DMS 273 (cell line): Measurements from ENCODE around the gene PTBP1.
"Not testable (repeated sequence)": the region's sequence is repeated elsewhere in the genome, so short reads cannot be mapped to it uniquely, and the experiment has no call there.

Source experiments
- DNase-seq: peaks from one replicate; lab custom pipeline; 2025; ENCODE audit not compliant: unreplicated experiment; lab: John Stamatoyannopoulos, UW

Gene PTBP1

DNA sequence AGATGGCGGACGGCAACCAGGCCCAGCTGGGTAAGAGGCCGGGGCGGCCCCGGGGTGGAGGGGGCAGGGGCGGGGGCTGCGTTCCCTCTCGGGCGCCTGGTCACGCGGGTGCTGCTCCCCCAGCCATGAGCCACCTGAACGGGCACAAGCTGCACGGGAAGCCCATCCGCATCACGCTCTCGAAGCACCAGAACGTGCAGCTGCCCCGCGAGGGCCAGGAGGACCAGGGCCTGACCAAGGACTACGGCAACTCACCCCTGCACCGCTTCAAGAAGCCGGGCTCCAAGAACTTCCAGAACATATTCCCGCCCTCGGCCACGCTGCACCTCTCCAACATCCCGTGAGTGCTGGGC, 11.1 kb downstream of the PTBP1 start:
- DNase-seq = no peak

- no peak for DNase-seq
These were observed 13.0 kb downstream of the PTBP1 start for GRCh38 chr19:810077-810855.

DNA sequence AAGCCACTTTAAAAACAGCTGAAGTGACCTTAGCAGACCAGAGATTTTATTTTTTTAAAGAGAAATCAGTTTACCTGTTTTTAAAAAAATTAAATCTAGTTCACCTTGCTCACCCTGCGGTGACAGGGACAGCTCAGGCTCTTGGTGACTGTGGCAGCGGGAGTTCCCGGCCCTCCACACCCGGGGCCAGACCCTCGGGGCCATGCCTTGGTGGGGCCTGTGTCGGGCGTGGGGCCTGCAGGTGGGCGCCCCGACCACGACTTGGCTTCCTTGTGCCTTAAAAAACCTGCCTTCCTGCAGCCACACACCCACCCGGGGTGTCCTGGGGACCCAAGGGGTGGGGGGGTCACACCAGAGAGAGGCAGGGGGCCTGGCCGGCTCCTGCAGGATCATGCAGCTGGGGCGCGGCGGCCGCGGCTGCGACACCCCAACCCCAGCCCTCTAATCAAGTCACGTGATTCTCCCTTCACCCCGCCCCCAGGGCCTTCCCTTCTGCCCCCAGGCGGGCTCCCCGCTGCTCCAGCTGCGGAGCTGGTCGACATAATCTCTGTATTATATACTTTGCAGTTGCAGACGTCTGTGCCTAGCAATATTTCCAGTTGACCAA, 13.7 kb downstream of the PTBP1 start:
- no peak for DNase-seq

GRCh38 chr19:811506-812048, 14.3 kb downstream of the PTBP1 start:
- no peak for DNase-seq

GRCh38 chr19:812049-812746, 14.9 kb downstream of the PTBP1 start:
- DNase-seq = no peak

- no peak for DNase-seq
These were observed 15.5 kb downstream of the PTBP1 start for GRCh38 chr19:812747-813218.

GRCh38 chr19:813219-814151, 16.2 kb downstream of the PTBP1 start:
- DNase-seq = no peak

GRCh38 chr19:814152-815078, 17.2 kb downstream of the PTBP1 start:
- peak; percentile 58 for DNase-seq

GRCh38 chr19:815079-815774, 18.0 kb downstream of the PTBP1 start:
- DNase-seq = no peak

DNA sequence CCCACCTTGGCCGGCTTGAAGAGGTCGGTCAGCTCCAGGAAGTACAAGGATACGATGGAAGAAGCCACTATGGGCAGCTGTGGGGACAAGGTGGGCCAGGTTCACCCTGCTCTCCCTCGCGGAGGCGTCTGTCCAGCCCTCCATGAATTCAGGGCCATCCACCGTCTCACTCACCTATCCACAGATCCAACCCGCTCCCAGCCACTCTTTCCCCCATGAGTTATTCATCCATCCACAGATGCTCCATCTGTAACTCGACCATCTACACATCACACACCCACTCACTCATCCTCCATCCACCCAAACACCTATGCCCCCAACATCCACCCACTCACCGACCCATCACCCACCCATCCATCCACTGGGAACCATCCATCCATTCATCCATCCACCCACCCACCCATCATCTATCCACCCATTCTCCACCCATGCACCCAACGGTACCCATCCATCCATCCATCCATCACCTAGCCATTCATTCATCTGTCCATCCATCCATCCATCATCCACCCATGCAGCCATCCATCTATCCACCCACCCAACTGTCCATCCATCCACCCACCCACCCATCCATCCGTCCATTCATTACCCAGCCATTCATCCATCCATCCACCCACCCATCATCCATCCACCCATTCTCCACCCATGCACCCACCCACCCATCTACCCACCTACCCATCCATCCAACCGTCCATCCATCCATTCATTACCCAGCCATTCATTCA, 18.7 kb downstream of the PTBP1 start:
- no peak for DNase-seq

DNA sequence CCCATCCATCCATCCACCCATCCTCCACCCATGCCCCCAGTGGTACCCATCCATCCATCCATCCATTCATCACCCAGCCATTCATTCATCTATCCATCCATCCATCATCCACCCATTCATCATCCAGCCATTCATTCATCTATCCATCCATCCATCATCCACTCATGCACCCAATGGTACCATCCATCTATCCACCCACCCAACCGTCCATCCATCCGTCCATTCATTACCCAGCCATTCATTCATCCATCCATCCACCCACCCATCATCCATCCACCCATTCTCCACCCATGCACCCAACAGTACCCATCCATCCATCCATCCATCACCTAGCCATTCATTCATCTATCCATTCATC, 19.2 kb downstream of the PTBP1 start:
- no peak for DNase-seq

- DNase-seq = not testable (repeated sequence)
These were observed 23.0 kb downstream of the PTBP1 start for GRCh38 chr19:820212-820611.

DNA sequence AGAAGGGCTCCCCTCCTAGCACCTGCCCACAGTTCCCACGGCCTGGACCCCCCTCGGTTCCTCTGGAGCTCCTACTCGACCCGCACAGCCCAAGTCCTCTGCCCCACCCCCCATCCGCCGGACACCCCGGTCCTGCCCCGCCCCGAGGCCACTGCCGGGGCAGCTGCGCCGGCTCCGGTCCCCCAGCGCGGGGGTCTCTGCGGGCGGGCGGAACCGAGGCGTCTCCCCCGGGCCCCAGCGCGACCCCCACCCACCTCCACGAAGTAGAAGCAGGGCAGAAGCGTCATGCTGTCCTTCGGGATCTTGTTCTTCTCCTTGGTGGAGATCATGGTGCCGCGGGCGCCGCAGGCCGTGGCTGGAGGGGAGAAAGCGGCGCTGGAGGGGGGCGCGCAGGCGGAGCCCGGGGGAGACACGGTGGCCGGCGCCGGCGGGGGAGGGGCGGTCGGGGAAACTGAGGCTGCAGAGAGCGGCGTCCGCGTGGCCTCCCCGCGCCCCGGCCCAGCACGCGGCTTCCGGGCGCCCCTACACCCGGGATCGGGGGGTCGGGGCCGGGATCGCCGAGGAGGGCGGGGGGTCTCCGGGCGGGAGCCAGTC, 24.1 kb downstream of the PTBP1 start:
- no peak for DNase-seq

DNA sequence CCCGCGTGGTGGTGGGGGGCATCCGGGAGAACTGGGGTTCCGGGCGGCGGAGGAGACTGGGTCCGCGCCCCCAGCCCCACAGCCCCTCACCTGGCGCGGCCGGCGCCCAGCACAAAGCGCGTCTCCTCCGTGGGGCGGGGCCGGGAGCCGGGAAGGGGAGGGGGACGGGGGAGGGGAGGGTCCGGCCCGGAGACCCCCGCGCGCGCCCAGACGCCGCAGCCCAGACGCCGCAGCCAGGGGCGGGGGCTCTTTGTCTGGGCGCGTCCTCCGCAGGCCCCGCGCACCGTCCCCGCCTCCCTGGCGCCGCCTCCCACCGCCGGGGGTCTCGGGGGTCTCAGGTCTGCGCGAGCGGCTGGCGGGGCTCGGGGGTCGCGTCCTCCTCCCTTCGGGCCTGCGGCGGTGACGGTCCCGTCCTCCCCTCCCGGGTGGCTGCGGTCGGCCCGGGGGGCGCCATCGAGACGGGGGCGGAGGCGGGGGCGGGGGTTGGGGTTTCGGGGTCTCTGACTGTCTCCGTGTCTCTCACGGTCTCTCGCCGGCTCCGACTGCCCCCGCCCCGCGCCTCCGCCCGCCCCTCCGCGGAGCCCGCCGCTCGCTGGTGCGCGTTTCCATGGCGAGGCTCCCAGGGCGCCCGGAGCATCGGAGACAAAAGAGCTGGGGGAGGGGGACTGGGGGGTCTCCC, 24.7 kb downstream of the PTBP1 start, which contains the start of gene PLPPR3:
PLPPR3 (minus strand) TSS at position 131 of the 679 bp plus-strand sequence. CDS start 396 bp downstream, outside the sequence.
- peak; percentile 58 for DNase-seq

GRCh38 chr19:823565-824121, 26.4 kb downstream of the PTBP1 start:
- no peak for DNase-seq

- no peak for DNase-seq
These were observed 27.6 kb downstream of the PTBP1 start for GRCh38 chr19:824885-825284.
